Lung (tissue), 12 donors: ENCODE measurements around the gene NKG7. TPM values are rescaled to one million over a fixed set of nuclear protein-coding genes. Genes with fewer than 3 reads are reported as not detected.
"Not testable (repeated sequence)": the region's sequence is repeated elsewhere in the genome, so short reads cannot be mapped to it uniquely, and the experiment has no call there.

Experiments used
- ATAC-seq: fragments of 200-7000 bp; cut with Tn5 transposase; one replicate; pipeline ENCODE4 v1.9.1; 2020; ENCODE audit warnings: moderate number of reproducible peaks; ENCODE audit not compliant: insufficient read depth, low FRiP score
- DNase-seq, 3 donors: peaks; one replicate each; pipeline ENCODE4 v3.0.0-alpha.2; 2013 to 2017
- H3K27ac ChIP-seq, 2 donors: one replicate each; pipeline ENCODE4 v1.5.1; 2013; ENCODE audit warnings: mild to moderate bottlenecking in 2 of 2, moderate library complexity in 2 of 2, control low read depth in 1 of 2, inconsistent platforms in 1 of 2, low read depth in 1 of 2, low read length in 1 of 2
- H3K27me3 ChIP-seq, 3 donors: one replicate each; pipeline ENCODE4 v1.5.1; 2013; ENCODE audit warnings: low read length in 2 of 3; ENCODE audit not compliant: control insufficient read depth in 3 of 3, insufficient read depth in 3 of 3
- H3K36me3 ChIP-seq, 4 donors: one replicate each; pipeline ENCODE4 v1.5.1; 2013; ENCODE audit warnings: low read length in 4 of 4, mild to moderate bottlenecking in 1 of 4, moderate library complexity in 1 of 4; ENCODE audit not compliant: control insufficient read depth in 4 of 4, insufficient read depth in 4 of 4
- H3K4me1 ChIP-seq, 5 donors: one replicate each; pipeline ENCODE4 v1.5.1; 2013; ENCODE audit warnings: low read length in 5 of 5, mild to moderate bottlenecking in 2 of 5, moderate library complexity in 1 of 5; ENCODE audit not compliant: control insufficient read depth in 5 of 5, insufficient read depth in 5 of 5
- H3K4me3 ChIP-seq: one replicate; pipeline ENCODE4 v1.5.1; 2013; ENCODE audit warnings: mild to moderate bottlenecking, control low read depth, moderate library complexity
- H3K9ac ChIP-seq, 2 donors: one replicate each; pipeline ENCODE4 v1.5.1; 2013; ENCODE audit warnings: low read length in 2 of 2, control low read depth in 1 of 2; ENCODE audit not compliant: insufficient read depth in 1 of 2
- H3K9me3 ChIP-seq, 4 donors: one replicate each; pipeline ENCODE4 v1.5.1; 2013; ENCODE audit warnings: low read length in 3 of 4, mild to moderate bottlenecking in 1 of 4, moderate library complexity in 1 of 4; ENCODE audit not compliant: control insufficient read depth in 4 of 4, insufficient read depth in 3 of 4
- CTCF ChIP-seq: IDR thresholded peaks from 2 replicates; pipeline ENCODE4 v1.5.1; 2012; ENCODE audit warnings: mild to moderate bottlenecking; ENCODE audit errors: control extremely low read depth, extremely low read depth
- WGBS, 2 donors: extraction: QIAGEN DNeasy Blood & Tissue Kit; methylation state at CpG; one replicate each; pipeline ENCODE4 v1.1.7; 2013; 5-methylcytosine and 5-hydroxymethylcytosine counted together
- polyA plus RNA-seq, 2 donors: library from polyadenylated mRNA; stranded (reverse); fragments of 200-250 nt; gene quantifications; one replicate each; pipeline ENCODE4 v1.2.1, GENCODE V29; 2013
- total RNA-seq, 2 donors: library from RNA; depleted of rRNA in 1 of 2; stranded (reverse); fragments of >200 nt in 1 of 2; gene quantifications; one replicate each; pipeline ENCODE4 v1.2.1, GENCODE V29; 2014 to 2021
- donor health status: control.
- donor health status: control.
- donor health status: Bipolar disorder and iron deficiency.
- donor health status: healthy.
- donor health status: DM: yes; HTN: yes; CAD: no.

The NKG7 gene
- total and polyA plus RNA-seq, 4 donors, result 12.7 to 328 (median 14.8) TPM

GRCh38 chr19:51402117-51402516 is 29.7 kb upstream of the NKG7 start:
- Histone ChIP-seq H3K36me3 (no peaks in the 10 kb centered on the region), H3K9me3 (peaks cover 0 to 11% (median 3%) of the 10 kb centered on the region in 4 donors), H3K27me3 (no peaks in the 10 kb centered on the region), H3K4me3 (no peak overlapping the region), H3K27ac (no peak overlapping the region), H3K9ac (no peak overlapping the region), H3K4me1 (no peaks in the 10 kb centered on the region)
- WGBS, 2 donors, result 96% methylated on average over 9 of the region's 9 CpGs
- no peak for TF ChIP-seq CTCF
- ATAC-seq, result no peak
- no peak for DNase-seq

GRCh38 chr19:51399936-51400335 is 27.5 kb upstream of the NKG7 start:
- H3K9ac ChIP-seq, H3K36me3 ChIP-seq, H3K9me3 ChIP-seq, H3K27me3 ChIP-seq, H3K27ac ChIP-seq, H3K4me3 ChIP-seq, DNase-seq, ATAC-seq, H3K4me1 ChIP-seq: not testable (repeated sequence)
- 79 to 83% methylated on average over 7 of the region's 7 CpGs for WGBS, 2 donors

- Histone ChIP-seq H3K9me3 (peaks cover 0 to 6% (median 3%) of the 10 kb centered on the region in 4 donors), H3K4me1 (peaks cover 0 to 6% (median 4%) of the 10 kb centered on the region in 5 donors), H3K36me3 (no peaks in the 10 kb centered on the region), H3K27me3 (no peaks in the 10 kb centered on the region), H3K4me3 (no peak overlapping the region), H3K9ac (no peak overlapping the region), H3K27ac (no peak overlapping the region)
- no peak for TF ChIP-seq CTCF
- ATAC-seq (no peak), DNase-seq (no peak)
- 93 to 95% methylated on average over 5 of the region's 5 CpGs for WGBS, 2 donors
Observed at GRCh38 chr19:51399231-51399630, 26.8 kb upstream of the NKG7 start.

GRCh38 chr19:51398096-51398704 is 25.7 kb upstream of the NKG7 start:
- no peak for DNase-seq
- Histone ChIP-seq H3K4me3 (no peak overlapping the region), H3K4me1 (peaks cover 0 to 10% (median 4%) of the 10 kb centered on the region in 5 donors), H3K9me3 (peaks cover 0 to 6% (median 2%) of the 10 kb centered on the region in 4 donors), H3K27ac (no peak overlapping the region), H3K36me3 (no peaks in the 10 kb centered on the region), H3K27me3 (no peaks in the 10 kb centered on the region), H3K9ac (no peak overlapping the region)
- ATAC-seq, result no peak
- peak; percentile 16 for TF ChIP-seq CTCF
- 46 to 50% methylated on average over 7 of the region's 7 CpGs for WGBS, 2 donors

GRCh38 chr19:51397453-51397852 is 25.0 kb upstream of the NKG7 start:
- H3K36me3 ChIP-seq, ATAC-seq, H3K9me3 ChIP-seq, H3K27me3 ChIP-seq, DNase-seq, H3K27ac ChIP-seq, H3K9ac ChIP-seq, H3K4me1 ChIP-seq, H3K4me3 ChIP-seq: not testable (repeated sequence)
- WGBS, 2 donors, result 73 to 78% methylated on average over 9 of the region's 9 CpGs
